Psoas muscle (tissue), 8 donors: ENCODE measurements around the gene EFEMP2. TPM values are rescaled to one million over a fixed set of nuclear protein-coding genes. Genes with fewer than 3 reads are reported as not detected.

Experiments
- ATAC-seq, 4 donors: fragments of 200-7000 bp; cut with Tn5 transposase; one replicate each; pipeline ENCODE4 v1.9.1; 2020; ENCODE audit warnings: moderate library complexity in 3 of 4, mild to moderate bottlenecking in 2 of 4
- DNase-seq, 2 donors: peaks; one replicate each; pipeline ENCODE4 v3.0.0-alpha.2; 2020
- H3K27ac ChIP-seq: fragments of 200-600 bp; one replicate; pipeline ENCODE4 v1.8.0; 2022
- H3K27me3 ChIP-seq, 3 donors: fragments of 200-600 bp in 1 of 3; one replicate each; pipeline versions ENCODE4 v1.6.1 to v1.8.0; 2013 to 2022; ENCODE audit warnings: low read length in 2 of 3, mild to moderate bottlenecking in 2 of 3, moderate library complexity in 1 of 3; ENCODE audit not compliant: insufficient read depth in 3 of 3
- H3K36me3 ChIP-seq, 2 donors: fragments of 200-600 bp in 1 of 2; one replicate each; pipeline versions ENCODE4 v1.6.1 to v1.8.0; 2013 to 2022; ENCODE audit warnings: low read depth in 1 of 2, mild to moderate bottlenecking in 1 of 2, moderate library complexity in 1 of 2; ENCODE audit not compliant: insufficient read depth in 1 of 2
- H3K4me1 ChIP-seq: fragments of 200-600 bp; one replicate; pipeline ENCODE4 v1.8.0; 2022
- H3K4me3 ChIP-seq: fragments of 200-600 bp; one replicate; pipeline ENCODE4 v1.8.0; 2022; ENCODE audit warnings: mild to moderate bottlenecking
- H3K9me3 ChIP-seq: fragments of 200-600 bp; one replicate; pipeline ENCODE4 v1.8.0; 2022
- CTCF ChIP-seq: fragments of 200-600 bp; IDR thresholded peaks from one replicate; pipeline ENCODE4 v1.8.0; 2022; ENCODE audit warnings: antibody characterized with exemption
- WGBS, 3 donors: extraction: QIAGEN DNeasy Blood & Tissue Kit; methylation state at CpG; one replicate each; pipeline versions ENCODE4 v1.1.6 to v1.1.7; 2013; 5-methylcytosine and 5-hydroxymethylcytosine counted together
- intact Hi-C, 2 donors: fragments of 100-400 bp; cut with DNase I; formaldehyde crosslinking; loops; one replicate each; pipeline versions ENCODE4 v1.11.0 to v1.14.2; 2022
- polyA plus RNA-seq, 3 donors: library from polyadenylated mRNA; stranded (reverse); fragments of 200-250 nt; gene quantifications; one replicate each; pipeline ENCODE4 v1.2.3, GENCODE V29; 2013
- total RNA-seq, 4 donors: library from RNA; stranded (reverse); fragmentation: NEBNext Ultra II Directional in 2 of 4; extraction: Animal tissue kit (Norgen Biotek cat#: 25700) in 2 of 4; gene quantifications; one replicate each; pipeline versions ENCODE4 v1.2.1 to v1.2.4, GENCODE V29; 2021 to 2023
- donor health status: healthy with polysubstance abuse.
- donor health status: DM: no; HTN: no; CAD: no; lungs with moderate emphysema.
- donor health status: Bipolar disorder and iron deficiency.
- donor health status: healthy.
- donor health status: DM: yes; HTN: yes; CAD: no.
- donor health status: DM: no; HTN: no; CAD: no.
- donor health status: DM: no; HTN: no; CAD: no.
- donor health status: DM: yes; HTN: yes; CAD: no.

The EFEMP2 gene
- total and polyA plus RNA-seq, 7 donors: 14.8 to 46.6 (median 20.8) TPM

- Histone ChIP-seq H3K27me3 (no peaks in the 10 kb centered on the region), H3K27ac (no peak overlapping the region), H3K4me3 (no peak overlapping the region), H3K4me1 (peaks cover 14% of the 10 kb centered on the region), H3K36me3 (peaks cover 0 to 86% of the 10 kb centered on the region in 2 donors), H3K9me3 (no peaks in the 10 kb centered on the region)
- no peak for ATAC-seq
- WGBS, 3 donors: 80 to 89% (median 81%) methylated on average over 9 of the region's 9 CpGs
- TF ChIP-seq CTCF: no peak
- peak in 1 of 2 donors; percentile 34 for DNase-seq
- intact Hi-C loops: no loop called here
Measured at GRCh38 chr11:65865550-65866172, 6.9 kb downstream of the EFEMP2 start.

- H3K4me1 ChIP-seq: peaks cover 13% of the 10 kb centered on the region
- peaks cover 0 to 79% of the 10 kb centered on the region in 2 donors for H3K36me3 ChIP-seq
- 79 to 81% (median 79%) methylated on average over 17 to 18 of the region's 18 CpGs for WGBS, 3 donors
- no peak overlapping the region for H3K27ac ChIP-seq
- ATAC-seq (no peak), DNase-seq (peak in 1 of 2 donors; percentile 53)
- H3K27me3 ChIP-seq: no peaks in the 10 kb centered on the region
- no peak for TF ChIP-seq CTCF
- no peak overlapping the region for H3K4me3 ChIP-seq
- H3K9me3 ChIP-seq: no peaks in the 10 kb centered on the region
- intact Hi-C loops: no loop called here
Measured at GRCh38 chr11:65864706-65865471, 7.7 kb downstream of the EFEMP2 start.

- ATAC-seq: no peak
- peaks cover 0 to 72% of the 10 kb centered on the region in 2 donors for H3K36me3 ChIP-seq
- H3K4me3 ChIP-seq: no peak overlapping the region
- no peak for TF ChIP-seq CTCF
- no peaks in the 10 kb centered on the region for H3K9me3 ChIP-seq
- peak in 1 of 2 donors; percentile 32 for DNase-seq
- 79 to 85% (median 79%) methylated on average over 12 of the region's 12 CpGs for WGBS, 3 donors
- no peaks in the 10 kb centered on the region for H3K27me3 ChIP-seq
- no peak overlapping the region for H3K27ac ChIP-seq
- H3K4me1 ChIP-seq: peaks cover 13% of the 10 kb centered on the region
- intact Hi-C loops: no loop called here
Measured at GRCh38 chr11:65863889-65864705, 8.5 kb downstream of the EFEMP2 start.

DNA sequence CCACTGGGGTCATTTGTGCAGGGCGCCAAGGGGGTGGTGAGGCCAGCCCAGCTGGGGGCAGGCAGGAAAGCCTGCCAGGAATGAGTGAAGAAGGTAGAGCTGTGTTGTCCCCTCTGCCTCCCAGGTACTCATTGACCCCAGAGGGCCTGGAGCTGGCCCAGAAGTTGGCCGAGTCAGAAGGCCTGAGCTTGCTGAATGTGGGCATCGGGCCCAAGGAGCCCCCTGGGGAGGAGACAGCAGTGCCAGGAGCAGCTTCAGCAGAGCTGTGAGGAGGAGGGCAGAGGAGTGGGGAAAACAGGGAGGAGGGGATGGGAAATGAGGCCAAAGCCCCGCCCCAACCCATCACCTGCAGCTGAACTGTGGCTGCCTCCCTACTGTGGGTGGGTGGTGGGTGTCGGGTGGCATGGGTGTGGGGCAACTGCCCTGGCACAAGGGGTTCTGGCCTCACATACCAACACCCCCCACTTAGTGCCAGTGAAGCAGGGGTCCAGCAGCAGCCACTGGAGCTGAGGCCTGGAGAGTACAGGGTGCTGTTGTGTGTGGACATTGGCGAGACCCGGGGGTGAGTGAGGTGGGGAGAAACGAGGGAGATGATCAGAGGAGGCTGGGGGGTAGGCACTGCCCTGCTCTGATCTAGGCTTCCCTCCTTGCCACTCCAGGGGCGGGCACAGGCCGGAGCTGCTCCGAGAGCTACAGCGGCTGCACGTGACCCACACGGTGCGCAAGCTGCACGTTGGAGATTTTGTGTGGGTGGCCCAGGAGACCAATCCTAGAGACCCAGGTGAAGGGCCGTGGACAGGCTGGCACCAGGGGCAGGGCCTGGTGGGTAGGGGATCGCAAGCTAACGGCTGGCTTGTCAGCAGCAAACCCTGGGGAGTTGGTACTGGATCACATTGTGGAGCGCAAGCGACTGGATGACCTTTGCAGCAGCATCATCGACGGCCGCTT lies 9.4 kb downstream of the EFEMP2 start:
- H3K36me3 ChIP-seq: peaks cover 0 to 65% of the 10 kb centered on the region in 2 donors
- H3K4me1 ChIP-seq: peaks cover 13% of the 10 kb centered on the region
- no peaks in the 10 kb centered on the region for H3K27me3 ChIP-seq
- DNase-seq: peak in 1 of 2 donors; percentile 59
- intact Hi-C loops: no loop called here
- 85 to 87% (median 85%) methylated on average over 22 to 24 of the region's 24 CpGs for WGBS, 3 donors
- H3K27ac ChIP-seq: no peak overlapping the region
- no peak for ATAC-seq
- TF ChIP-seq CTCF: no peak
- no peak overlapping the region for H3K4me3 ChIP-seq
- H3K9me3 ChIP-seq: no peaks in the 10 kb centered on the region
